LNCAP (cell line): ENCODE data around the gene LRRC58.

Experiments
- TF ChIP-seq, protein P1 (sequence below): fragments of 450-650 bp; IDR thresholded peaks from 2 replicates; pipeline ENCODE4 v1.5.1; 2017; ENCODE audit warnings: mild to moderate bottlenecking

LRRC58 gene

DNA sequence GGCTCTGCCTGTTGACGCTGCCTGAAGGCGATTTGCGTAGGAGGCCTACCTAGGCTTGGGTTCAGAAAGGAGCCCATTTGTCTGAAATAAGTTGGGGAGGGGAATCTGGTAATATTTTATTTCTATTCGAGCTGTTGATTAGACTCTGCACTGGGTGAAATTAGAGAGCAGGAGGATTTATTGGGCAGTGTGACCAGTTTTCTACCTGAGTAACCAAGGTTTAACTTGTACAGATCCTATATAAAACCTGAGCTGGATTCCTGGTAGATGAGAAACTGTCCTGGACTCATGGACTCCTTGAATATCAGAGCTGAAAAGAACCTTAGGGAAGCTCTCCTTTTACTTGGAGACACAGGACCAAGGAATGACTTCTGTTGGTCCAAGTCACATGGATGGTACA, 44.5 kb downstream of the LRRC58 start:
- TF ChIP-seq, protein P1, sequence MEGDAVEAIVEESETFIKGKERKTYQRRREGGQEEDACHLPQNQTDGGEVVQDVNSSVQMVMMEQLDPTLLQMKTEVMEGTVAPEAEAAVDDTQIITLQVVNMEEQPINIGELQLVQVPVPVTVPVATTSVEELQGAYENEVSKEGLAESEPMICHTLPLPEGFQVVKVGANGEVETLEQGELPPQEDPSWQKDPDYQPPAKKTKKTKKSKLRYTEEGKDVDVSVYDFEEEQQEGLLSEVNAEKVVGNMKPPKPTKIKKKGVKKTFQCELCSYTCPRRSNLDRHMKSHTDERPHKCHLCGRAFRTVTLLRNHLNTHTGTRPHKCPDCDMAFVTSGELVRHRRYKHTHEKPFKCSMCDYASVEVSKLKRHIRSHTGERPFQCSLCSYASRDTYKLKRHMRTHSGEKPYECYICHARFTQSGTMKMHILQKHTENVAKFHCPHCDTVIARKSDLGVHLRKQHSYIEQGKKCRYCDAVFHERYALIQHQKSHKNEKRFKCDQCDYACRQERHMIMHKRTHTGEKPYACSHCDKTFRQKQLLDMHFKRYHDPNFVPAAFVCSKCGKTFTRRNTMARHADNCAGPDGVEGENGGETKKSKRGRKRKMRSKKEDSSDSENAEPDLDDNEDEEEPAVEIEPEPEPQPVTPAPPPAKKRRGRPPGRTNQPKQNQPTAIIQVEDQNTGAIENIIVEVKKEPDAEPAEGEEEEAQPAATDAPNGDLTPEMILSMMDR = no peak

DNA sequence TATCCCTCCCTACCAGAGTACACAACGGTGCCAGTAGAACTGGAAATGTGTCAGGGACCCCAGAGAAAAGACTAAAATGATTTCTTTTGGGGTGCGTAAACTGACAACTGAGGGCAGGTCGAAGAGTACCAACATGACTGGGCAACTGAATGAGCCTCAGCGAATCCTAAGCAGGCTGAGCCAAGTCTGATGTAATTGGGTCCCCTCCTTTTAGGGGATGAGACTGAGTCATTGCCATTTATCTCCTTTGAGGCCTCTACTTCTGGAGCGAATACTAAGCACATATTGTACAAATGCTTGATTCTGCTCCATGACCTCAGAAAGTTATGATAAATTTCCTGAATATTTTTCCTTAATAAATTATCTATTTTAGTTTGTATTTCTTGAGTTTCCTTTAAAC, 46.8 kb downstream of the LRRC58 start:
- TF ChIP-seq, protein P1 = no peak

DNA sequence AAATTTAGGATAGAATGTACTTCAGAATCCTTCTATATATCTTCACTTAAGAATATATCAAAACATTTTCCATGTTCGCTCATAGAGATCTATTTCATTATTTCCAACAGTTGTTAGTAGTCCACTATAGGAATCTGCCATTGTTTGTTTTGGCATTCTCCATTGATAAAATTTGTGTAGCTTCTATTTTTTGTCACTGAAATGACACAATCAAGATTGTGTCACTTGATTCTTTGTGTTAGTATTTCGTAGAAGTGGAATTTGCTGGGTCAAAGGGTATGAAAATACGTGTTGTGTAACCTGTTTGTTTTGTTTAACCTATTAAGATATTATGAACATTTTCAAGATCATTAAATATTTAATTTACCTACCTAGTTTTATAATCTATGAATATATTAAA, 48.2 kb downstream of the LRRC58 start:
- TF ChIP-seq, protein P1 = no peak

DNA sequence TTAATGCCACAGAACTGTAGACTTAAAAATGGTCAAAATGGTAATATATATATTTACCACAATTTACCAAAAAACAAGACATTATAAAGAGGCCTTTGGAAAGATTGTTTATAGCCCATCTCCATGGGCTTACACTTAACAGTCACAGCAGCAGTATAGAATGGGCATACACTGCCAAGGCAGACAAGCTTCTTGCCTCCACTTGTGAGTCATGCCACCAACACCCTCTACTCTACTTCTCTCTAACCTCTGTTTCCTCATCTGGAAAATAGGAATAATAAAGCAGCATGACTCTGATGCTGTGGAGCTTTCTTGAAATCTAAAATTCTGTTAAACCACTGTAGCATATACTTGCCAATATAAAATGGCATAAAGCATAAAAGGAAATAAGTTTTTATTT, 49.8 kb downstream of the LRRC58 start:
- TF ChIP-seq, protein P1 = no peak

DNA sequence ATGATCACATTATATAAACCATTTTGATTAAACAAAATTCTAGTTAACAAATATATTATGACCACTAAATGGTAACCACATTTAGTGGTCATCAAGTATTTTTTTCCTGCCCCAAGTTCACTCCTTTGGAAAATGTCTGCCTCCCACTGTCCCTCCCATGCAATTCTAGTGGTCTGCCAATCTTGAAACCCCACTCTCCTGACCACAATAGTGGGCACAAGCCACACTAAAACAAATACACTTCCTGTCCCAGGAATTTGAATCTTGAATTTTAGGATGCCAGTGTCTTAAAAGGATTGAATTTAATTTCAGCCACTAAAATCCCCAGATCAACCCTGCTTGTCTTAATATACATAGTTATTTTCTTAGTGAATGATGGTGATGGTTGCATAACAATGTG, 50.2 kb downstream of the LRRC58 start:
- TF ChIP-seq, protein P1 = no peak

DNA sequence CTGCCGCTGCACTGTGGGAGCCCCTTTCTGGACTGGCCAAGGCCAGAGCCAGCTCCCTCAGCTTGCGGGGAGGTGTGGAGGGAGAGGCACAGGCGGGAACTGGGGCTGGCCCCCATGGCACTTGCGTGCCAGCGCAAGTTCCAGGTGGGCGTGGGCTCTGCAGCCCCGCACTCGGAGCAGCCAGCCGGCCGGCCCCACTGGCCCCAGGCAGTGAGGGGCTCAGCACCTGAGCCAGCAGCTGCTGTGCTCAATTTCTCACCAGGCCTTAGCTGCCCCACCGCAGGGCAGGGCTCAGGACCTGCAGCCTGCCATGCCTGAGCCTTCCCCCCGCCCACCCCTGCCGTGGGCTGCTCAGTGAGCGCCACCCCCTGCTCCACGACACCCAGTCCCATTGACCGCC, 59.5 kb downstream of the LRRC58 start:
- TF ChIP-seq, protein P1 = no peak

DNA sequence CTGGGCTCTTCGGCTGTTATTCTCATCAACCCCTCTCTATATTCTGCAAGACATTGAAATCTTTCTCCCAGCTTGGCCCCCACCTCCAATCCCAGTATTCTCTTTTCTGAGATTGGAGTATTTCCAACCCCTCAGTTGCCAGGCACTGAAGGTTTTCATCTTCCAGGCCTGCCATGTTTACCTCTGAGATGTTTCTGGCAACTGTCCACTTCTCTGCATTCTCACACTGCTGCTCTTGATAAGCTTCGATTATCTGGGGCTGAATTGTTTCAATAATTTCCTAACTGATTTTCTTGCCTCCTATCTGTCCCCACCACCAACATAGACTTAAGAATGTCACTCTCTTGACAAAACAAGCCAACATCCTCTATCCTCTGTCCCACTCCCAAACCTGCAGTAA, 62.7 kb downstream of the LRRC58 start:
- TF ChIP-seq, protein P1 = no peak

DNA sequence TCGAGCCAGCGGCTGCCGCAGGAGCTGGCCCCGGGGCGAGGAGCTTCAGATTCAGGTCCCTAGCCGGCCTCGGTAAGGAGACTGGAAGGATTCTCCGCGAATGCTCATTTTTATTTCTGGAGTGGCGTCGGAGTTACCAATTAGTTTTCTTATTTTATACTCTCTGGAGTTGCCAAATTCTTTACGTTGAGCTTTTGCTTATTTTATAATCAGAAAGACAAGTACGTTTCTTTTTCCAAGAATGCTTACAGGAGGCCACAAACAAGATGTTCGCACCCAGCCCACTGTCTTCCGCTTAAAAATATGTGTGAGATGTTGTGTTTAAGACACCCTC, 63.7 kb downstream of the LRRC58 start:
- TF ChIP-seq, protein P1 = no peak
